ENCODE data around the gene TACR1. TPM values are rescaled to one million over a fixed set of nuclear protein-coding genes. Genes with fewer than 3 reads are reported as not detected.

The TACR1 gene
- total and polyA plus RNA-seq, 2 of the 8 experiments (the other 6 are each of a cell fraction or from before 2014, with no cell fraction given): 0.09 to 0.37 TPM

GRCh38 chr2:75166491-75166890 is 32.8 kb downstream of the TACR1 start (continued):
- TF ChIP-seq, protein P1, sequence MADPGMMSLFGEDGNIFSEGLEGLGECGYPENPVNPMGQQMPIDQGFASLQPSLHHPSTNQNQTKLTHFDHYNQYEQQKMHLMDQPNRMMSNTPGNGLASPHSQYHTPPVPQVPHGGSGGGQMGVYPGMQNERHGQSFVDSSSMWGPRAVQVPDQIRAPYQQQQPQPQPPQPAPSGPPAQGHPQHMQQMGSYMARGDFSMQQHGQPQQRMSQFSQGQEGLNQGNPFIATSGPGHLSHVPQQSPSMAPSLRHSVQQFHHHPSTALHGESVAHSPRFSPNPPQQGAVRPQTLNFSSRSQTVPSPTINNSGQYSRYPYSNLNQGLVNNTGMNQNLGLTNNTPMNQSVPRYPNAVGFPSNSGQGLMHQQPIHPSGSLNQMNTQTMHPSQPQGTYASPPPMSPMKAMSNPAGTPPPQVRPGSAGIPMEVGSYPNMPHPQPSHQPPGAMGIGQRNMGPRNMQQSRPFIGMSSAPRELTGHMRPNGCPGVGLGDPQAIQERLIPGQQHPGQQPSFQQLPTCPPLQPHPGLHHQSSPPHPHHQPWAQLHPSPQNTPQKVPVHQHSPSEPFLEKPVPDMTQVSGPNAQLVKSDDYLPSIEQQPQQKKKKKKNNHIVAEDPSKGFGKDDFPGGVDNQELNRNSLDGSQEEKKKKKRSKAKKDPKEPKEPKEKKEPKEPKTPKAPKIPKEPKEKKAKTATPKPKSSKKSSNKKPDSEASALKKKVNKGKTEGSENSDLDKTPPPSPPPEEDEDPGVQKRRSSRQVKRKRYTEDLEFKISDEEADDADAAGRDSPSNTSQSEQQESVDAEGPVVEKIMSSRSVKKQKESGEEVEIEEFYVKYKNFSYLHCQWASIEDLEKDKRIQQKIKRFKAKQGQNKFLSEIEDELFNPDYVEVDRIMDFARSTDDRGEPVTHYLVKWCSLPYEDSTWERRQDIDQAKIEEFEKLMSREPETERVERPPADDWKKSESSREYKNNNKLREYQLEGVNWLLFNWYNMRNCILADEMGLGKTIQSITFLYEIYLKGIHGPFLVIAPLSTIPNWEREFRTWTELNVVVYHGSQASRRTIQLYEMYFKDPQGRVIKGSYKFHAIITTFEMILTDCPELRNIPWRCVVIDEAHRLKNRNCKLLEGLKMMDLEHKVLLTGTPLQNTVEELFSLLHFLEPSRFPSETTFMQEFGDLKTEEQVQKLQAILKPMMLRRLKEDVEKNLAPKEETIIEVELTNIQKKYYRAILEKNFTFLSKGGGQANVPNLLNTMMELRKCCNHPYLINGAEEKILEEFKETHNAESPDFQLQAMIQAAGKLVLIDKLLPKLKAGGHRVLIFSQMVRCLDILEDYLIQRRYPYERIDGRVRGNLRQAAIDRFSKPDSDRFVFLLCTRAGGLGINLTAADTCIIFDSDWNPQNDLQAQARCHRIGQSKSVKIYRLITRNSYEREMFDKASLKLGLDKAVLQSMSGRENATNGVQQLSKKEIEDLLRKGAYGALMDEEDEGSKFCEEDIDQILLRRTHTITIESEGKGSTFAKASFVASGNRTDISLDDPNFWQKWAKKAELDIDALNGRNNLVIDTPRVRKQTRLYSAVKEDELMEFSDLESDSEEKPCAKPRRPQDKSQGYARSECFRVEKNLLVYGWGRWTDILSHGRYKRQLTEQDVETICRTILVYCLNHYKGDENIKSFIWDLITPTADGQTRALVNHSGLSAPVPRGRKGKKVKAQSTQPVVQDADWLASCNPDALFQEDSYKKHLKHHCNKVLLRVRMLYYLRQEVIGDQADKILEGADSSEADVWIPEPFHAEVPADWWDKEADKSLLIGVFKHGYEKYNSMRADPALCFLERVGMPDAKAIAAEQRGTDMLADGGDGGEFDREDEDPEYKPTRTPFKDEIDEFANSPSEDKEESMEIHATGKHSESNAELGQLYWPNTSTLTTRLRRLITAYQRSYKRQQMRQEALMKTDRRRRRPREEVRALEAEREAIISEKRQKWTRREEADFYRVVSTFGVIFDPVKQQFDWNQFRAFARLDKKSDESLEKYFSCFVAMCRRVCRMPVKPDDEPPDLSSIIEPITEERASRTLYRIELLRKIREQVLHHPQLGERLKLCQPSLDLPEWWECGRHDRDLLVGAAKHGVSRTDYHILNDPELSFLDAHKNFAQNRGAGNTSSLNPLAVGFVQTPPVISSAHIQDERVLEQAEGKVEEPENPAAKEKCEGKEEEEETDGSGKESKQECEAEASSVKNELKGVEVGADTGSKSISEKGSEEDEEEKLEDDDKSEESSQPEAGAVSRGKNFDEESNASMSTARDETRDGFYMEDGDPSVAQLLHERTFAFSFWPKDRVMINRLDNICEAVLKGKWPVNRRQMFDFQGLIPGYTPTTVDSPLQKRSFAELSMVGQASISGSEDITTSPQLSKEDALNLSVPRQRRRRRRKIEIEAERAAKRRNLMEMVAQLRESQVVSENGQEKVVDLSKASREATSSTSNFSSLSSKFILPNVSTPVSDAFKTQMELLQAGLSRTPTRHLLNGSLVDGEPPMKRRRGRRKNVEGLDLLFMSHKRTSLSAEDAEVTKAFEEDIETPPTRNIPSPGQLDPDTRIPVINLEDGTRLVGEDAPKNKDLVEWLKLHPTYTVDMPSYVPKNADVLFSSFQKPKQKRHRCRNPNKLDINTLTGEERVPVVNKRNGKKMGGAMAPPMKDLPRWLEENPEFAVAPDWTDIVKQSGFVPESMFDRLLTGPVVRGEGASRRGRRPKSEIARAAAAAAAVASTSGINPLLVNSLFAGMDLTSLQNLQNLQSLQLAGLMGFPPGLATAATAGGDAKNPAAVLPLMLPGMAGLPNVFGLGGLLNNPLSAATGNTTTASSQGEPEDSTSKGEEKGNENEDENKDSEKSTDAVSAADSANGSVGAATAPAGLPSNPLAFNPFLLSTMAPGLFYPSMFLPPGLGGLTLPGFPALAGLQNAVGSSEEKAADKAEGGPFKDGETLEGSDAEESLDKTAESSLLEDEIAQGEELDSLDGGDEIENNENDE (IDR thresholded peaks at IDR 0.05; ENCODE audit: insufficient replicate concordance, low read length): no peak
- no peak for TF ChIP-seq CHD1 (IDR thresholded peaks at IDR 0.05; ENCODE audit: low read depth, low read length)

All from H1 (cell line).